Fibroblast of gingiva (primary cell): ENCODE results near the gene CARD19.

ENCODE experiments used
- DNase-seq: peaks from one replicate; pipeline ENCODE4 v3.0.0-alpha.2; 2011; ENCODE audit warnings: low read depth

CARD19 gene, protein sequence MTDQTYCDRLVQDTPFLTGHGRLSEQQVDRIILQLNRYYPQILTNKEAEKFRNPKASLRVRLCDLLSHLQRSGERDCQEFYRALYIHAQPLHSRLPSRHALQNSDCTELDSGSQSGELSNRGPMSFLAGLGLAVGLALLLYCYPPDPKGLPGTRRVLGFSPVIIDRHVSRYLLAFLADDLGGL

DNA sequence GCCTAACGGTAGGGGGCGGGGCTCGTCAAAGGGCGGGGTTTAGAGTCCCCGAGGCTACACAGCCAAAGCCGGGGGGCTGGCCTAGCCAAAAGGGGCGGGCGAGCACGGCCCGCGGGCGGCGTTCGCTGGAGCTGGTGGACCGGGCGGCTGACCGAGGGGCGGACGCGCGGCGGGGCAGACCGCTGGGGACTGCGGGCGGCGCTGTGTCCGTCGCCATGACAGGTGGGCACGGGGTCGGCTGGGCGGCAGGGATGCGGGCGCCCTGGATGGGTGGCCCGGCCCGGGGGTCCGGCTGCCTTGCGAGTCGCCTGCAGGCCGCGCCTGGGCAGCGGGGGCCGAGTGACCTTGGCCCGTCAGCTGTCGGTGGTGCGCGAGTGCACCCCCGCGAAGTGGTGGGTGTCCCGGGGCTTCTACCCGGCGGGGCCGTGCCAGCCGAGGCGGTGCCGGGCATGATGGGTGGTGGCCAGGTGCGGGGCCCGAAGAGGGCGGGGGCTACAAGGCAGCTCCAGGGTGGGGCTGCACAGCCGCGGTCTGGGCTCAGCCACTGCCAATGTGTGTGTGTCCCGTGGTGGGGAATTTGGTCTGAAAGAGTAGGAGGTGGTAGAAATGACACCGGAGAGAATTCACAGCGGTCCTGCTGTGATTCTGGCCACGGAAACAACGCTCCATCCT lies at the start of gene CARD19:
TSS of gene CARD19 (plus strand) at position 87 of the 672 bp plus-strand sequence. CDS start at position 216, 129 bp downstream.
- DNase-seq = peak; percentile 44

DNA sequence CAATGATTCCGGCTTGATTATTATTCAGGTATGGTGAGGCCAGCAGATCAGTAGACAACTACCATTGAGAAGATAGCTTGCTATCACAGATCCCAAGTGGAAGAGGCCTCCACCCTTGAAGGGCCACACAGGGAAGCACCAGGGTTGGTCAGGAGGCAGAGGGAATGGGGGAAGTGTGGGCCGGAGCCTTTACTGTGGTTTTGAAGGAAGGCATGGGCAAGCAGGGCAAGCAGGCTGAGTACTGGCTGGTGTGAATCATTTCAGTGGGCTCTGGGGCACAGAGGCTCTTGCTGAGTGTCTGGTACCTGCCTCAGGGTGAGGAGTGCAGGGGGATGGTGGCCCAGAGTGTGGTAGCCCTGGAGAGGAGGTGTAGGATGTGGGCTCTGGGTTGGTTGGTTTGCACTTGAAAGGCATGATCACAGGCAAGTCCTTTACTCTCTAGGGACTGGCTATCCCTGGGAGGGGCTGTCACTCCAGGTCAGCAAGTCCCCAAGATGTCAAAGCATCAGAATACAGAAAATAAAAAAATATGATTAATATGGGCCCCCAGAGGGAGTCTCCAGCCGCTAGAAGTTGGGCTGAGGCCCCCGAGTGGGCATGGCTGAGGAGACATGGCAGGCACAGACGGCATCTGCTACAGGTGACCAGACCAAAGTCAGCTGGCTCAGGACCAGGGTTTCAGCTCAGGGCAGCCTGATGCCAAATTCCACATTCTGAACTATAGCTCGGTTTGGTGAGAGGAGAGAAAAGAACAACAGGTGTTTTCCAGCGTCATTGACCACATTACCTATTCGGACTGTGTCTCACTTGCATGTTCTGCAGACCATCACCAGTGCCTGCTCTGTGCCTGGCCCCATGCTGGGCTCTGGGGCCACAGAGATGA lies 47.2 kb upstream of the CARD19 start:
- no peak for DNase-seq

DNA sequence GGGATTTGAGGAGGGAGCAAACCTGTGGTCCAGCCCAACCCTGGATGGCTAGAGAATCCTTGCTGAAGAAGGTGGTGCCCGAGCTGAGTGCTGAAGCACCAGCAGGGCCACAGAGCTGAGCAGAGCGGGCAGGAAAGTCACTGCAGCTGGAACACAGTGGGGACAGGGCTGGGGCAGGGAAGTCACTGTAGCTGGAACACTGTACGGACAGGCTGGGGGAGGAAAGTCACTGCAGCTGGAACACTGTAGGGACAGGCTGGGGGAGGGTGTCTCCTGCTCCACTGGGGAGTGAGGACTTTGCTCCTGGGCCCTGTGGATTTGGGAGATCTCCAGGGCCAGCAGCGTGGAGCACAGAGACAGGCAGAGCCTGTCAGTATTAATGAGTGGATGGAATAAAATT lies 46.5 kb upstream of the CARD19 start:
- DNase-seq = no peak

DNA sequence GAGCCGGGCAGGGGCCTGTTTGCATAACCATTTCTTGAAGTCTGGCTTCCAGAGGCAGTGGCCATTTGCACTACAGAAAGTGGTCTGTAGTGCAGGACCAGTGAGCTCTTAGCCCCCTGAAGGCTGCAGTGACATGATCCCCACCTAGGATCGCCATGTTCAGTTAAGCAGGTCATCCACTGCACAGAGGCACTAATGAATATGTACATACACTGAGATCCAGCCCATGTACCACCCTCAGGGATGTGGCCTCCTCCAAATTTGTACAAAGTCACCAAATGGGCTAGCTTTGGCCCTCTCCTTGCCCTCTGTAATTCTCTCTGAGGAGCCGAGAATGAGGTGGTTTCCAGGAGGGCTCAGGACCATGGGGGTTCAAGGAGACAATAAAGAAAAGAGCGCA lies 45.8 kb upstream of the CARD19 start:
- DNase-seq = no peak

DNA sequence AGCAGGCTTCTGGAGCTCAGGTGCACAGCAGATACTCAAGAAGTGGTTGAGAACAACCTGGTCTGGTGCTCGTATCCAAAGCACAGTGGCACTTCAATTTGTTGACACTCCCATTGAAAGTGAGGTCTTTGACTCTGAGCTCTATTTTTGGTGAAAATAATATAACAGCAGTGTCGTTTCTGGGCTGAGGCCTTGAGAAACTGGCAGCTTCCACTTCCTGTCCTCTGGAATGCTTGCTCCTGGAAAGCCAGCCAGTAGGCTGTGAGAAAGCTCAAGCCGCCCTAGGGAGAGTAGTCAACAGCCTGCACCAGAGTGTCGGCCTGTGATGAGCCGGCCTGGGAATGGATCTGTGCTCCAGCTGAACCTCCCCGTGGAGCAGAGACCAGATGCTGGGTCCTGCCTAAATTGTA lies 44.3 kb upstream of the CARD19 start:
- DNase-seq = peak; percentile 37

DNA sequence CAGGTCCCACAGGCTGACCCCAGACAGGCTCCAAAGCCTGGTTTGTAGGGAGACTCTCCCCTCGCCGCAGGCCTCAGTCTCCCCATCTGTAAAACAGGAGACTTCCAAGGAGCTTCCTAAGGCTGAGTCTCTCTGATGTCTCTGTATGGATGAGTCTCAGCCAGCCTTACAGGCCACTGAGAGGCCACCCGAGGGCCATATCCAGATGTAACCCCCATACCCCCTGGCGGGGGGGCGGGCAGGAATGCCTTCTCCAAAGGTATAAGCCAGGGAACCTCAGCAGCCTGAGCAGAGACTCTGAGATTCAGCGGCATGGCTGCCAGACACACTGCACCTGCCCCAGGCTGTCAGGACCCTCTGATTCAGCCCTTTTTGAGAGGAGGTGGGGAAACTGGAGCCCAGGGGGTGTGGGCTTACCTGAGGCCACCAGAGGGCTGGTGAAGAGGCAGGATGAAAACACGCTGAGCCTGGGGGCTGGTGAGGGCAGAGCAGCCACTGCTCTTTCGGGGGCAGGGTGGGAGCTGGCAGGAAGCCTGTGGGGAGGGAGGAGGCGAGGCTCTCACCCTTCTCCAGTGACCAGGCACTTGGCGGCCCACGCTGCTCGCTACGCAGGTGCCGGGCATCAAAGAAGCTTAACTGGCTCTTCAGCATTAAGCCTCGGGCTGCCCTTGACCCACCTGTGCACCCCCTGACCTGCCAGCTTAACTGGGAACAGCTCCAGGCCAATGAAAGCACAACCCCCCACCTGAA lies 43.1 kb upstream of the CARD19 start:
- DNase-seq = no peak

DNA sequence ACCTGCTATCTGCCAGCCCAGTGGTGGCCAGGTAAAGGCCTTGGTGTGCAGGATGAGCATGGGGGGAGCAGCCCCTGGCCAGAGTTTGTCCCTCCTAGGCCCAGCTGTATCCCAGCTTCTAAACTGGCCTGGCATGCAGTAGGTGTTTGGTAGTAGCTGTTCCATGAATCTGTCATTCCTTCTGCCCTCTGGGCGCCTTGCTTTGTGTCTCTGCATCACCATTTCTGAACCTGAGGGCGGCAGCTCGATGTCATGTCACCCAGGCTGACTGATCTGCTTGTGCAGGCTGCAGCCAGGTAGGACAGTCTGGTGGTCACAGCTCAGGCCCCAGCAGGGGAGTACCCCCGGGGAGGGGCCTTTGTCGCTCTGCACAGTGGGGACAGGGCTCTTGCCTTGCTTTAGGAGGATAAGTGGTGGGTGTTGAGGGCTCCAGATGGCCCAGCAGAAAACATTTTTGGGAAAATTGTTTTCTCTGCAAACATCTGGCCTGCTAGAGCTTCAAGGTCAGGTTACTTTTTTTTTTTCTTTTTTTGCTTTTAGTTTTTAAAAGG lies 42.2 kb upstream of the CARD19 start:
- DNase-seq = no peak

DNA sequence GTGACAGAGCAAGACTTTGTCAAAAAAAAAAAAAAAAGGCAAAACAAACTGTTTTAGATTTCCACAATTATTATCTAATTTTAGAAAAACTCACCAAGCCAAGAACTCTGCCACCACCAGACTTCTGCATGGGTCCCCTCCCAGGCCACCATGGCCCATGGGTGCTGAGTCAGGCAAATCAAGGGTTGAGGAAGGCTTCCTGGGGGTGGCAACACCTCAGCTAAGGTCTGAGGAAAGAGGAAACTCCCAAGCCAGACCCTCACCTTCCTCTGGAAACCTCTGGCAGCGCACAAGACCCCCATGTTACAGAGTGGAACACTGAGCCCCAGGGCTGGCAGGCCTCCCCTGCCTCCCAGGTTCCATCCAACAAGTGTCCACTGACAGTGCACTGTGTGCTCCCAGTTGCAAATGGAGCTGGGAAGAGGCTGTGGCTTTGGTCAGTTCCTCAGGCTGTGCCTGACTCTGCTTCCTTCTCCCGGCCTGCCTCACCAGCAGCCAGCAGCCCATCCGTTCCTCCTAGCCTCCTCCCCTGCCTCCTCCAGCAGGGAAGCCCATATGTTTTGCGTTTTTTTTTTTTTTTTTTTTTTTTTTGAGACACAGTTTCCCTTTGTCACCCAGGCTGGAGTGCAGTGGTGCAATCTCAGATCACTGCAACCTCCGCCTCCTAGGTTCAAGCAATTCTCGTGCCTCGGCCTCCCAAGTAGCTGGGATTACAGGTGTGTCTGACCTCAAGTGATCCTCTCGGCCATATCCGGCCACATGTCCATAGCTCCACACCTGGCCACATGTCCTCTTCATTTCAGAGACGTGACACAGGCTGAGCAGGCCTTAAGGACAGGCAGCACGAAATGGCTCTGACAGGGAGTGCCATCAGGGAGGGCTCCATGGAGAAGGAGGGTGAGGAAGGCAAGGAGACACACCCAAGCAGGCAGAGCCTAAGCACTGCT lies 41.0 kb upstream of the CARD19 start:
- no peak for DNase-seq

DNA sequence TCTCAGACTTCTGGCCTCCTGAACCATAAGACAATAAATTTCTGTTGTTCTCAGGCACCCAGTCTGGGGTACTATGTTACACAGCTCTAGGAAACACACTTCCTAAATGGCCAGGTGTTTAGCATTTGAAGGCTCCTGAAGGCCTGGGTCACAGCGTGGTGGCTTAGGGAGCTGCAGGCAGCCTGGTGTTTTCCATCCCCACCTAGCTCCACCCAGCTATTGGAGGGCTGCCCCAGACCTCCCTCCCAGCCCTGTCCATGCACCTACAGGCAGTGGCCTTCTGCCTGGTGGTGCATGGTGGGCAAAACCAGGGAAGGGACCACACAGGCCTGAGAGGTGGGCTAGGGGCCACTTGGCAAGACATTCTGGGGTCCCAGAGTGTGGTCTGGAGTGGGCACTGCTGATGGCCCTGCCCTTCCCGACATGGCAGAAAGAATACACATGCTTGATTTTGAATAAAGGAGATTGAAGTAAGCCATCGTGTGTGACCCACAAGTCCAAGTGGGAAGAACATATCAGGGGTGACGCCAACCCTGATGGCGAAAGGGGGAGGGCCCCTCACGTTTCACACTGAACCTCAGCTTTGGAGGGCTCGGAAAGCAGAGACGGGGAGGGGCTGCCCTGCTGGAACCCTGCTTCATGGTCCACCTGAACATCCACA lies 38.8 kb upstream of the CARD19 start:
- DNase-seq = no peak

DNA sequence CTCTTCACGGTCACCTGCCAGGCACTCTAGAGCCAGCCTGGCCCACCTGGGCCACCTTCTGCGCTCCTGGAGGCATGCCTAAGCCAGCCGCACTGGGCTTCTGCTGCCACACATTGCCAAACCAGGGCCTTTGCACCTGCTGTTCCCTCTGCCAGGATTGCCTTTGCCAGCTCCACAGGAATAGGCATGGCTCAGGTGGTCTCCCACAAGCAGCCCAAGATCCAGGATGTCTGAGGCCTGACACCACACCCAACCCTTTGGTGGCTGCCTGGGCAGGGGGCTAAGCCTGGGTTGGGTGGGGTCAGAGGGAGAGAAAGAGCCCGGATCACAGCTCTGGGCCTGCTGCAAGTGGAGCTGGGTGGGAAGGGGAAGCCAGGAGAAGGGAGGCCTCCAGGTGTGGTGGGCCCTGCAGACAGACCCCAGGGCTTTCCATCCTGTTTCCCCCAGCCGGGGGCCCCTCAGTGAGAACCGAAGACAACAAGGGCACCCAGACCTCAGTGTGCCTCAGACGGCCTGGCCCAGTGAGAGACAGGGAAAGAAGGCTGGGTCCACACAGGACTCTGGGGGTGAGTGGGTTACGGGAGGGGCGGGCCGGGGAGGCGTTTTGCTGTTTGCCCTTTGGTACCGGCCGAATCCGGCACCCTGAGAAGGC lies 38.2 kb upstream of the CARD19 start:
- DNase-seq = no peak

DNA sequence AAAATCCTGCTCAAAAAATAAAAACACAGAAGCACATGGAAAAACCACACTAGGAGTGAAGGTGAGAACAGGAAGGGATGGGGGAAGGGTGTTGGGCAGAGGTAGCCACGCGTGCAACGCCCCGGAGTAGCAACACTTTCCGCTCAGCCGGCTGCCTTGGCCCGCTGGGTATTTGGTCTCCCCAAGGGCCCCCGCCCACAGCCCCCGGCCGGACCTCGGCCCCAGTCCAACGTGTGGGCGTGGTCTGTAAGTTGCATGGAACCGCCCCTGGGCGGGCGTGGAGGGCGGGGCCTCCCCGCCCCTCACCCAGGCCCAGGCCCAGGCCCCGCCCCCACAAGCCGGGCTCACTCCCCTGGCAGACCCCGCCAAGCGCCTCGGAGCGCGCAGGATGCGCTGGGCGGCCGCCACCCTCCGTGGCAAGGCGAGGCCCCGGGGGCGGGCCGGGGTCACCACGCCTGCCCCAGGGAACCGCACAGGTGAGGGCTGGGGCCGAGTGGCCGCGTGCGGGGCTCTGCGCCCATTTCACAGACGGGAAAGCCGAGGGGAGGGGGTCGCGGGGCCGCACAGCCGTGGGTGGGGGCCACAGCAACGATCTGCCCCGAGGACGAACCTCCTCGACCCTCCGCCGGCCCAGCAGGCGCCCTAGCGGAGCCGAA lies 37.5 kb upstream of the CARD19 start, which contains the start of gene SUSD3:
TSS of gene SUSD3 (plus strand) at position 347 of the 656 bp plus-strand sequence. CDS start at position 389, 42 bp downstream.
- DNase-seq = no peak

DNA sequence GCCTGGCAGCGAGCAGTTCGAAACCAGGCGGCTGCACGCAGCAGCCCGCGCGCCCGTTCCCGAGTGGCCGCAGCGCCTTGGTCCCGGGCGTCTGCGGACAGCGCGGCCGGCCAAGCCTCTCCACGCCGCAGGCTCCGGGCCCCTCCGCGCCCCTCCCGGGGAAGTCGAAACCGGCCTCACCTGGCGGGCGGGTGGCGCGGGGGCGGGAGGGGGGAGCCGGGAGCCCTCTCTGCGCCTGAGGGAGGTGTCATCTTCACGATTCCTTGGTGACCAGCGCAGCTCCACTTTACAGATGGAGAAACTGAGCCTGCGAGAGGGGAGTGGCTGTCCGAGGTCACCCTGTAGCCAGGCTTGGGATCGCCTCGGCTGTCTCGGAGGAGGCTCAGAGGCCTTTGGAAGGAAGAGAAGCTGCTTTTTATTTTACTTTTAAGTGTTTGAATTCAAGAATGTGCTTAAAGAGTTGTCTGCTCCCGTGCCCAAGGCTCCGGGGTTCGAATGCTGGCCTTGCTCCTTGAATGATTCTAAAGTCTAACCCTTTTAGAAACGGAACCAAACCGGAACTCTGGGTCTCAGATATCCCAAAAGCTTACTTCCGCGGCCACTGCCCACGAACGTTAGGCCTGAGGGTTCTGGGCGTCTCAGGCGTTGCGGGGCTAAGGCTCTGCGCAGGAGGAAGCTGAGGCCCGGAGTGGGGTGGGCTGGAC lies 36.9 kb upstream of the CARD19 start:
- DNase-seq = no peak

DNA sequence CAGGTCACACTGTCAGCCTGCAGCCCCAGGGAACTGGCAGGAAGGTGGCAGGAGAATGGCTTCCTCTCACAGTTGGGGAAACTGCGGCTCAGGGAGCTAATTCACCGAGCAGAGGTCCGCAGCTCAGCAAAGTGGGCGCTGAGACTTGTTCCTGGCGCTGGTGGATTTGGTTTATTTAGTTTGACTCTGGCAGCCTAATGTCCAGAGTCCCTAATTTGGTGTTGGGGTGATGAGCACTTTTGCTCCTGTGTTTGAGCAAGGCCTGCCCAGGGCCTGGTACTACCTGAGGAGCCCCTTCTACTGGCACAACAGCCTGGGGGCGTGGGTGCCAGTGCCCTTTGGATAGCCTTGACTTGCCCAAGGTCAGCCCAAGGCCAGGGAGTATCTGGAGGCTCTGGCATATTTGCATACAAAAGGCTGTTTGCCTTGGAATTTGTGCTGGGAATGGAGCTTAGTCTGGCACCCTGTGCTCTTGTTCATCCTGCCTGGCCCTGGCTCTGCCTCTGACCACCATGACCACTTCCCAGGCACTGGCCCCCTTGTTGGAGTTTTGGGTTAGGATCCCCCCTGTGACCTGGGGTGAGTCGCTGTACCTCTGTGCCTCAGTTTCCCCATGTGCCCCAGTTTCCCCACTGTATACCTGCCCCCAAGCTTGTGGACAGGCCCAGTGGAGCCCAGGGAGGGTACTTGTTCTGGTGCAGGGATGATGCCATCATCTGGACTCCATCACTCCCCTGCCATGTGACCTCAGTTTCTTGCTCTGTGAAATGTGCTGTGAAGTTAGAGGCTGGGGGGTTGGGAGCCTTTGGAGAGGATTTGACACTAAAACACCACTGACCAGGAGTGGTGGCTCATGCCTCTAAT lies 36.1 kb upstream of the CARD19 start:
- no peak for DNase-seq

DNA sequence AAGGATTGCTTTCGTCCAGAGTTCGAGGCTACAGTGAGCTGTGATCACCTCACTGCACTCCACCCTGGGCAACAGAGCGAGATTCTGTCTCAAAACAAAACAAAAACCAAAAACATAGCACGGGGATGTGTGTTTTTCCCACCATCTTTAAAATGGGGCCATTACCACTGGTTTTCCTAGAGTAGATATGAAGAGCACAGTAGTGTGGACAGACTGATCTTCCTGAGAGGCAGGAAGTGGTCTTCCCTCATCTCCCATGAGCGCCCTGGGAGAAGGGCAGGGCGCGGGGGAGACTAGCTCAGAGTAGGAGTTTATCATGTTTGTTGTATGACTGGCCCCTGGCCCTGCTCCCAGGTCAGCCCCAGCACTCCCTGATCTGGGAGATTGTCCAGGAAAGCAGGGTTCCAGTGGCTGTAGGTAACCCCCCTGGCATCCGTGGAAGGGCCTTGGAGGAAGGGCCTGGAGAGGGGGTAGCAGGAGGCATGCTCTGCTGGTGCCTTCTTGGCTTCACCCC lies 35.2 kb upstream of the CARD19 start:
- no peak for DNase-seq

DNA sequence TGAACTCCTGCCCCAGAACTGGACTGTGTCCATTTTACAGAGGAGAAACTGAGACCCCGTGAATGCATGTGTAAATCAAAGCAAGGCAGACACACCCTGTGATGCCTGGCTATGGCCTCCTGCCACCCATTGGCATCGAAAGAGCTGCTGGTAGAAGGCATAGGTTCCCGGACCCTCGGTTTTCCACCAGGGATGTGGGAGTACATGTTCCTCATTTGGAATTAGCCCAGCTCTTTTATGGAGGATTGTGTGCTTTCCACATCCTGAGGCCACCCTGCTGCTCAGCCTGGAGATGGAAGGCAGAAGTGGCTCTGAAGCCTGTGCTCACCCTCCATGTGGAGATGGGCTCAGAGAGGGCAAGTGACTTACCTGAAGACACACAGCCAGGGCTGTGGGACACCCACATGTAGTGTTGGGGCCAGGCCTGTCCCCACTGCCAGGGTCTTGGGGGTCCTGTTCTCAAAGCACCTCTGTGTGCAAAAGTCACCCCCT lies 34.7 kb upstream of the CARD19 start:
- no peak for DNase-seq

DNA sequence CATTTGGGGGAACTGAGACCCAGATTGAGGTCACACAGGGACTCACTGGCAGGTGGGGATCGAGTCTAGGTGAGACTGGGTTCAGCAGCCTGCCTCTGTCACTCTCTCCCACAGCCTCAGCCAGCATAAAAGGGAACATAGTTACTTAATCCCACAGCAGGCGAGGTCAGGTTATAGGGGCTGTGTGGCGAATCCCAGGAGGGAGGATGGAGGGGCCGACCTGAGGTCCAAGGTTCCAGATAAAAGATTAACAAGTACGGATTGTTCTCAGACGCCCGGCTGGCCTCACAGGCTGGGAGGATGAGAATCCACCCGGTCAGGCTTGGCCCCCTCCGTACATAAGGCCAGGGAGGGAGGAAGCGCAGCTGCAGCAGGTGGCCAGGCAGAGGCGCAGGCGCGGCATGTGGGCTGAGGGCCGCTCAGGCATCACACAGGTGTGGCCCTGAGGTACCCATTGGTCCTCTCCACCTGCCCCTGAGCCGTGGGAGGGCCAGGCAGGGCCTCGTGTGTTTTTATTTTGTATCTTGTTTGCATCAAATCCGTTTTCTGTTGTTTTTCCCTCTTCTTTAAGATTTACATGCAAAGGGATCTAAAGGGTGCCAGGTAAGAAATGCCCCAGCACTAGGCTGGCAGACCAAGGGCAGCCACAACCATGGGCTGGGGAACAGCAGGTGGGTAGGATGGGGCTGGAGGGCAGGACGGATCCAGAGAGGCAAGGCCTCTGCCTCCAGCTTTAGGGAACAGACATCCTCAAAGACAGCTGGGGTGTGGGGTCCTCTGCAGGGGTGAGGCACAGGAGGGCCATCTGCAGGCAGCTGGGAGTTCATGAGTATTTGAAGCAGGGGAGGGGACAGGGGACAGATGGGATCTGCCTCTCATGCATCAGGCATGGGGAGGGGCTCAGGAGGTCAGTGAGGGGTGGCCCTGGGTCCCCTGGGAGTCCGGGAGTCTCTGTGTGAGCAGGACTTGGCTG lies 33.9 kb upstream of the CARD19 start:
- DNase-seq = no peak
